Activated CD4-positive, alpha-beta T cell treated with anti-CD3 and anti-CD28 coated beads, Interleukin-2, Interleukin-6, amounts not matched to agents 100 ng/mL and 50 ng/mL, durations not matched to agents 16 hours and 8 hours (primary cell): ENCODE data around the gene PPFIA4.

ENCODE experiments used
- DNase-seq: peaks from one replicate; pipeline ENCODE4 v3.0.0-alpha.2; 2020

The PPFIA4 gene

GRCh38 chr1:203085528-203086406 lies 59.5 kb downstream of the PPFIA4 start, which contains the start of gene MYOG:
Gene MYOG, minus strand, starts transcription at chr1:203086012. Its CDS starts 51 bp downstream, at chr1:203085961.
- no peak for DNase-seq

- DNase-seq = no peak
These were observed 60.9 kb downstream of the PPFIA4 start for GRCh38 chr1:203086992-203087763.

GRCh38 chr1:203088441-203088840 lies 62.1 kb downstream of the PPFIA4 start:
- no peak for DNase-seq

- no peak for DNase-seq
These were observed 62.8 kb downstream of the PPFIA4 start for GRCh38 chr1:203089001-203089650.

- no peak for DNase-seq
These were observed 63.4 kb downstream of the PPFIA4 start for GRCh38 chr1:203089651-203090045.

- no peak for DNase-seq
These were observed 64.3 kb downstream of the PPFIA4 start for GRCh38 chr1:203090421-203091198.

GRCh38 chr1:203091199-203091477 lies 64.8 kb downstream of the PPFIA4 start:
- no peak for DNase-seq

GRCh38 chr1:203091761-203092330 lies 65.6 kb downstream of the PPFIA4 start:
- no peak for DNase-seq

GRCh38 chr1:203093754-203094410 lies 67.6 kb downstream of the PPFIA4 start:
- no peak for DNase-seq

- DNase-seq = no peak
These were observed 68.9 kb downstream of the PPFIA4 start for GRCh38 chr1:203095061-203095690.

GRCh38 chr1:203096566-203096965 lies 70.3 kb downstream of the PPFIA4 start:
- DNase-seq = no peak

GRCh38 chr1:203097001-203097400 lies 70.7 kb downstream of the PPFIA4 start:
- DNase-seq = no peak

GRCh38 chr1:203098445-203098844 lies 72.2 kb downstream of the PPFIA4 start:
- no peak for DNase-seq

GRCh38 chr1:203098914-203099520 lies 72.7 kb downstream of the PPFIA4 start:
- no peak for DNase-seq

GRCh38 chr1:203099805-203100515 lies 73.7 kb downstream of the PPFIA4 start:
- no peak for DNase-seq

- DNase-seq = no peak
These were observed 74.2 kb downstream of the PPFIA4 start for GRCh38 chr1:203100516-203100869.

GRCh38 chr1:203101813-203102634 lies 75.7 kb downstream of the PPFIA4 start:
- DNase-seq = no peak

GRCh38 chr1:203103216-203103615 lies 76.9 kb downstream of the PPFIA4 start:
- no peak for DNase-seq

GRCh38 chr1:203103829-203104495 lies 77.7 kb downstream of the PPFIA4 start:
- no peak for DNase-seq
